ENCODE data around the gene GPATCH8. TPM values are rescaled to one million over a fixed set of nuclear protein-coding genes. Genes with fewer than 3 reads are reported as not detected.

Gene GPATCH8
- total and polyA plus RNA-seq, 9 of the 15 experiments (the other 6 are each of a cell fraction or from before 2014, with no cell fraction given): 10.6 to 29.6 (median 13.2) TPM

DNA sequence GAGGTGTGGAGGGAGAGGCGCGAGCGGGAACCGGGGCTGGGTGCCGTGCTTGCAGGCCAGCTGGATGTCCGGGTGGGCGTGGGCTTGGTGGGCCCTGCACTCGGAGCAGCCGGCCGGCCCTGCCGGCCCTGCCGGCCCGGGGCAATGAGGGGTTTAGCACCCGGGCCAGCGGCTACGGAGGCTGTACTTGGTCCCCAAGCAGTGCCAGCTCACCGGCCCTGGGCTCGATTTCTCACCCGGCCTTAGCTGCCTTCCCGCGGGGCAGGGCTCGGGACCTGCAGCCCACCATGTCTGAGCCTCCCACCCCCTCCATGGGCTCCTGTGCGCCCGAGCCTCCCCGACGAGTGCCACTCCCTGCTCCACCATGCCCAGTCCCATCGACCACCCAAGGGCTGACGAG is 24.7 kb upstream of the GPATCH8 start:
- in situ Hi-C loops (cut with MboI): no loop called here
- Histone ChIP-seq H3K4me1 (replicated peaks in 1 of 2; ENCODE audit: control insufficient read depth in 2 of 2, insufficient read depth in 2 of 2, low read length in 2 of 2) (peaks cover 2 to 5% of the 10 kb centered on the region in 2 experiments; a peak in 2 of 5 replicates), H3K4me3 (no peak overlapping the region), H3K27me3 (ENCODE audit: control insufficient read depth in 2 of 2, insufficient read depth in 2 of 2, low read length in 2 of 2) (peaks cover 0 to 5% of the 10 kb centered on the region in 2 experiments; a peak in 1 of 5 replicates), H3K36me3 (ENCODE audit: control insufficient read depth, insufficient read depth, low read length) (no peaks in the 10 kb centered on the region), H3K9ac (ENCODE audit: insufficient read depth in 1 of 2, low read depth in 2 of 2, low read length in 2 of 2) (no peak overlapping the region), H2AFZ (ENCODE audit: low read depth, low read length) (no peak overlapping the region), H3K9me3 (replicated peaks; ENCODE audit: control insufficient read depth, insufficient read depth, low read depth, low read length) (peaks cover 3% of the 10 kb centered on the region), H4K20me1 (replicated peaks; ENCODE audit: control insufficient read depth, insufficient read depth, low read length) (no peaks in the 10 kb centered on the region), H3K79me2 (ENCODE audit: control insufficient read depth, insufficient read depth, low read length) (no peaks in the 10 kb centered on the region), H3K9me1 (ENCODE audit: control insufficient read depth, insufficient read depth, low read length) (no peaks in the 10 kb centered on the region), H3K27ac (ENCODE audit: extremely low read depth, low read depth, low read length) (no peak overlapping the region), H3K4me2 (ENCODE audit: insufficient read depth, low read length) (no peak overlapping the region)
- FAIRE-seq (no peak), DNase-seq (ENCODE audit: extremely low read depth in 1 of 4, low spot score in 3 of 4) (no peak), ATAC-seq (no peak)
- WGBS (ENCODE audit: insufficient coverage, low coverage, missing lambda C conversion rate): 74% methylated on average over 17 of the region's 28 CpGs
- BruUV-seq (replicated peaks): no TSS peak
- ChIA-PET POLR2A (no interaction called here), CTCF (ENCODE audit: low intra/inter-chr PET ratio) (no interaction called here)
- intact Hi-C loops (cut with micrococcal nuclease): no loop called here
- TF ChIP-seq ZNF143 (CRISPR knock-in tag; IDR thresholded peaks at IDR 0.05): no peak
- TF ChIP-seq SETDB1 (IDR thresholded peaks at IDR 0.05; ENCODE audit: low read length): no peak
- no peak for TF ChIP-seq ZBTB1 (CRISPR knock-in tag; IDR thresholded peaks at IDR 0.05; ENCODE audit: borderline replicate concordance, low read depth)
- no peak for TF ChIP-seq ZNF436 (CRISPR knock-in tag; IDR thresholded peaks at IDR 0.05)
- no peak for TF ChIP-seq RFX5 (IDR thresholded peaks at IDR 0.05; ENCODE audit: low read depth, low read length)
- no peak for TF ChIP-seq HMG20B (CRISPR knock-in tag; IDR thresholded peaks at IDR 0.05)
- no peak for TF ChIP-seq GABPB2 (CRISPR knock-in tag; conservative IDR thresholded peaks at IDR 0.05)
- TF ChIP-seq, protein P1, sequence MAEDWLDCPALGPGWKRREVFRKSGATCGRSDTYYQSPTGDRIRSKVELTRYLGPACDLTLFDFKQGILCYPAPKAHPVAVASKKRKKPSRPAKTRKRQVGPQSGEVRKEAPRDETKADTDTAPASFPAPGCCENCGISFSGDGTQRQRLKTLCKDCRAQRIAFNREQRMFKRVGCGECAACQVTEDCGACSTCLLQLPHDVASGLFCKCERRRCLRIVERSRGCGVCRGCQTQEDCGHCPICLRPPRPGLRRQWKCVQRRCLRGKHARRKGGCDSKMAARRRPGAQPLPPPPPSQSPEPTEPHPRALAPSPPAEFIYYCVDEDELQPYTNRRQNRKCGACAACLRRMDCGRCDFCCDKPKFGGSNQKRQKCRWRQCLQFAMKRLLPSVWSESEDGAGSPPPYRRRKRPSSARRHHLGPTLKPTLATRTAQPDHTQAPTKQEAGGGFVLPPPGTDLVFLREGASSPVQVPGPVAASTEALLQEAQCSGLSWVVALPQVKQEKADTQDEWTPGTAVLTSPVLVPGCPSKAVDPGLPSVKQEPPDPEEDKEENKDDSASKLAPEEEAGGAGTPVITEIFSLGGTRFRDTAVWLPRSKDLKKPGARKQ (CRISPR knock-in tag; IDR thresholded peaks at IDR 0.05): no peak
- TF ChIP-seq RFX1 (IDR thresholded peaks at IDR 0.05): no peak
- TF ChIP-seq, protein P2, sequence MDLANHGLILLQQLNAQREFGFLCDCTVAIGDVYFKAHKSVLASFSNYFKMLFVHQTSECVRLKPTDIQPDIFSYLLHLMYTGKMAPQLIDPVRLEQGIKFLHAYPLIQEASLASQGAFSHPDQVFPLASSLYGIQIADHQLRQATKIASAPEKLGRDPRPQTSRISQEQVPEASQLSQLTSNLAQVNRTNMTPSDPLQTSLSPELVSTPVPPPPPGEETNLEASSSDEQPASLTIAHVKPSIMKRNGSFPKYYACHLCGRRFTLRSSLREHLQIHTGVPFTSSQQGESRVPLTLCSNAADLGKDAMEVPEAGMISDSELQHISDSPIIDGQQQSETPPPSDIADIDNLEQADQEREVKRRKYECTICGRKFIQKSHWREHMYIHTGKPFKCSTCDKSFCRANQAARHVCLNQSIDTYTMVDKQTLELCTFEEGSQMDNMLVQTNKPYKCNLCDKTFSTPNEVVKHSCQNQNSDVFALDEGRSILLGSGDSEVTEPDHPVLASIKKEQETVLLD (IDR thresholded peaks at IDR 0.05): no peak
- TF ChIP-seq MCM5 (IDR thresholded peaks at IDR 0.05; ENCODE audit: low read depth): no peak
- TF ChIP-seq RBM14 (IDR thresholded peaks at IDR 0.05; ENCODE audit: borderline replicate concordance, insufficient read depth, low read depth, low read length): no peak
- TF ChIP-seq ZFP36 (IDR thresholded peaks at IDR 0.05; ENCODE audit: low read depth, low read length, partially characterized antibody): no peak
- TF ChIP-seq SMARCA4 (IDR thresholded peaks at IDR 0.05): no peak
- no peak for TF ChIP-seq NELFE (IDR thresholded peaks at IDR 0.05; ENCODE audit: insufficient read depth, insufficient read length)
- no peak for TF ChIP-seq MEF2A (IDR thresholded peaks at IDR 0.05; ENCODE audit: control insufficient read depth, low read depth, low read length)

All from K562 (cell line).